ENCODE results near the gene SLX9.

Gene SLX9

DNA sequence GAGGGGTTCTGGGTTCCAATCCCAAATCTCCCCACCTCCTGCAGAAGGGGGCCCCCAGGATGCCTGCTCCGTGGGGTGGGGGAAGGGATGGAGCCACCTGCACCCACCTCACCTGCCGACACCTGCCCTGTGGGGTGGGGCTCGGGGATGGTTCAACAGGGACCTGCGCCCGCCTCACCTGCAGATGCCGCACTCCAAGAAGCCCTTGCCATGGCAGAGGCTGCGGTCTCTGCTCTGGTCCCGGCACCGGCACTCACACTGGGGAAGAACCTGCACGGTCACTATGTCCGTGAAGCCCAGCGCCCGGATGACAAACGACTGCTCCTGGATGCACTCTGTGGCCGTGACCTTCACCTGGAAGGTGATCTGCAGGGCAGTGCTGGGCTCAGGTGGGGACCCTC, 48.2 kb upstream of the SLX9 start:
- no peak overlapping the region for H3K27ac ChIP-seq (ENCODE audit: low read length)
- ATAC-seq (ENCODE audit: insufficient read depth, low read depth) (no peak), DNase-seq (no peak)
- H3K27me3 ChIP-seq (ENCODE audit: insufficient read depth, low read length, poor library complexity): no peaks in the 10 kb centered on the region
- no peak overlapping the region for H2AFZ ChIP-seq (ENCODE audit: low read depth, low read length)
- no peaks in the 10 kb centered on the region for H3K9me3 ChIP-seq (ENCODE audit: insufficient read depth, low read length, severe bottlenecking)
- peaks cover 11% of the 10 kb centered on the region; the same call in 1 of the 2 replicates for H4K20me1 ChIP-seq (ENCODE audit: insufficient read depth, low read length)
- H3K9ac ChIP-seq (ENCODE audit: low read depth, low read length): no peak overlapping the region
- no peaks in the 10 kb centered on the region for H3K4me1 ChIP-seq (ENCODE audit: insufficient read depth, low read length)
- no peak overlapping the region for H3K4me2 ChIP-seq (ENCODE audit: insufficient read depth, low read length)
- TF ChIP-seq, protein P1, sequence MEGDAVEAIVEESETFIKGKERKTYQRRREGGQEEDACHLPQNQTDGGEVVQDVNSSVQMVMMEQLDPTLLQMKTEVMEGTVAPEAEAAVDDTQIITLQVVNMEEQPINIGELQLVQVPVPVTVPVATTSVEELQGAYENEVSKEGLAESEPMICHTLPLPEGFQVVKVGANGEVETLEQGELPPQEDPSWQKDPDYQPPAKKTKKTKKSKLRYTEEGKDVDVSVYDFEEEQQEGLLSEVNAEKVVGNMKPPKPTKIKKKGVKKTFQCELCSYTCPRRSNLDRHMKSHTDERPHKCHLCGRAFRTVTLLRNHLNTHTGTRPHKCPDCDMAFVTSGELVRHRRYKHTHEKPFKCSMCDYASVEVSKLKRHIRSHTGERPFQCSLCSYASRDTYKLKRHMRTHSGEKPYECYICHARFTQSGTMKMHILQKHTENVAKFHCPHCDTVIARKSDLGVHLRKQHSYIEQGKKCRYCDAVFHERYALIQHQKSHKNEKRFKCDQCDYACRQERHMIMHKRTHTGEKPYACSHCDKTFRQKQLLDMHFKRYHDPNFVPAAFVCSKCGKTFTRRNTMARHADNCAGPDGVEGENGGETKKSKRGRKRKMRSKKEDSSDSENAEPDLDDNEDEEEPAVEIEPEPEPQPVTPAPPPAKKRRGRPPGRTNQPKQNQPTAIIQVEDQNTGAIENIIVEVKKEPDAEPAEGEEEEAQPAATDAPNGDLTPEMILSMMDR (IDR thresholded peaks at IDR 0.05; ENCODE audit: borderline replicate concordance, extremely low read depth, low read length, poor library complexity, severe bottlenecking): no peak
- TF ChIP-seq EZH2 (IDR thresholded peaks at IDR 0.05; ENCODE audit: borderline replicate concordance, low read depth, low read length, severe bottlenecking): no peak
- no peak overlapping the region for H3K4me3 ChIP-seq (ENCODE audit: low read depth in 1 of 2, low read length in 2 of 2)
- H3K79me2 ChIP-seq (ENCODE audit: insufficient read depth, low read length): no peaks in the 10 kb centered on the region
- peaks cover 62% of the 10 kb centered on the region for H3K36me3 ChIP-seq (ENCODE audit: insufficient read depth, low read length)

DNA sequence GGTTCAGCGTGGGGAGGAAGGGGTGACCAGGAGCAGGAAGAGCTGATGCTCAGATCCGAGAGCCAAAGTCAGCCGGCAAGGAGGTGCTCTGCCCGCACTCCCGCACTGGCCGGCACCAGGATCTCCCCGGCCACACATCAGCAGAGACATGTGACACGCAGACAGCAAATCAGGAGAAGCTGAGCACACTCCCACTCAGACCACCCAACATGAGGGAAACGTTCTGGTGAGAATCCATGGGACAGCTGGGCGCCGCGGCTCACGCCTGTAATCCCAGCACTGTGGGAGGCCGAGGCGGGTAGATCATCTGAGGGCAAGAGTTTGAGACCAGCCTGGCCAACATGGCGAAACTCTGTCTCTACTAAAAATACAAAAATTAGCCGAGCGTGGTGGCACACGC, 47.7 kb upstream of the SLX9 start:
- Histone ChIP-seq H4K20me1 (ENCODE audit: insufficient read depth, low read length) (peaks cover 11% of the 10 kb centered on the region; the same call in 1 of the 2 replicates), H3K36me3 (ENCODE audit: insufficient read depth, low read length) (peaks cover 62% of the 10 kb centered on the region), H3K4me2 (ENCODE audit: insufficient read depth, low read length) (no peak overlapping the region), H3K9me3 (ENCODE audit: insufficient read depth, low read length, severe bottlenecking) (no peaks in the 10 kb centered on the region), H3K79me2 (ENCODE audit: insufficient read depth, low read length) (no peaks in the 10 kb centered on the region), H3K9ac (ENCODE audit: low read depth, low read length) (no peak overlapping the region), H3K27me3 (ENCODE audit: insufficient read depth, low read length, poor library complexity) (no peaks in the 10 kb centered on the region), H3K4me3 (ENCODE audit: low read depth in 1 of 2, low read length in 2 of 2) (no peak overlapping the region), H3K4me1 (ENCODE audit: insufficient read depth, low read length) (no peaks in the 10 kb centered on the region), H3K27ac (ENCODE audit: low read length) (no peak overlapping the region), H2AFZ (ENCODE audit: low read depth, low read length) (no peak overlapping the region)
- TF ChIP-seq, protein P1 (IDR thresholded peaks at IDR 0.05; ENCODE audit: borderline replicate concordance, extremely low read depth, low read length, poor library complexity, severe bottlenecking): no peak
- no peak for TF ChIP-seq EZH2 (IDR thresholded peaks at IDR 0.05; ENCODE audit: borderline replicate concordance, low read depth, low read length, severe bottlenecking)
- ATAC-seq (ENCODE audit: insufficient read depth, low read depth) (no peak), DNase-seq (no peak)

DNA sequence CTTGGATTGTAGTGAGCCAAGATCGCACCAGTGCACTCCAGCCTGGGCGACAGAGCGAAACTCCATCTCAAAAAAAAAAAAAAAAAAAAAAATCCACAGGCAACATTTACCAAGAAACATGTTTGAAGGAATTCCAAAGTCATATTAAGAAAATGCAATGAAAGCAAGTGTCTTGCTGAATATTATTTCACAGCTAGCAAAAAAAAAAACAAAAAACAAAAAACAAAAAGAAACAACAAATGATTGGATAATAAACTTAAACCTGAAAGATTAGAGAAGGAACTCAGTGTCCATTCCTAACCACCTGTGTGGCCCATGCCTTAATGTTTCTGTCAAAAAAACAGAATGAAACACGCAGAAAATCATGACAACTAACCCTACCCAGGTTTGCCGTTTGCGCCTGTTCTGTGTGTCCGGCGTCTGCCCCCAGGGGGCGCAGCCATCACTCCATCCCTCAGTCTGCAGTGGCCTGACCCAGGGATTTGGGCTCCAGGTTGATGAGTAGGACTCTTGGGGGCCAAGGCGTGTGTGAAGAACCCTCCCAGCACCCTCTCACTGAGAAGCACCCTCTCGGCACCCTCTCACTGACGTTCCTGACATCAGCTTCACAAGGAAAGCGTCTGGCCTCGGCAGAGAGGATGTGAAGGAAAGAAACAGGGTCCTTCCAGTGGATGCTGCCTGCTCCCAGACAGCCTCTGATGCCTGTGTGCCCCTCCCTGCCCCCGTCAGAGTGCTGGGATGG, 47.1 kb upstream of the SLX9 start:
- Histone ChIP-seq H3K27me3 (ENCODE audit: insufficient read depth, low read length, poor library complexity) (no peaks in the 10 kb centered on the region), H3K27ac (ENCODE audit: low read length) (no peak overlapping the region)

More for the DNA sequence above, 47.1 kb upstream of the SLX9 start:
- DNase-seq: peak; percentile 77
- peak; percentile 80 for ATAC-seq (ENCODE audit: insufficient read depth, low read depth)
- peaks cover 11% of the 10 kb centered on the region; the same call in 1 of the 2 replicates for H4K20me1 ChIP-seq (ENCODE audit: insufficient read depth, low read length)
- H3K36me3 ChIP-seq (ENCODE audit: insufficient read depth, low read length): peaks cover 62% of the 10 kb centered on the region
- no peak overlapping the region for H3K4me2 ChIP-seq (ENCODE audit: insufficient read depth, low read length)
- TF ChIP-seq EZH2 (IDR thresholded peaks at IDR 0.05; ENCODE audit: borderline replicate concordance, low read depth, low read length, severe bottlenecking): no peak
- TF ChIP-seq, protein P1 (IDR thresholded peaks at IDR 0.05; ENCODE audit: borderline replicate concordance, extremely low read depth, low read length, poor library complexity, severe bottlenecking): peak; percentile 96
- H3K79me2 ChIP-seq (ENCODE audit: insufficient read depth, low read length): no peaks in the 10 kb centered on the region
- no peaks in the 10 kb centered on the region for H3K4me1 ChIP-seq (ENCODE audit: insufficient read depth, low read length)
- H3K4me3 ChIP-seq (ENCODE audit: low read depth in 1 of 2, low read length in 2 of 2): no peak overlapping the region
- H3K9ac ChIP-seq (ENCODE audit: low read depth, low read length): no peak overlapping the region
- H2AFZ ChIP-seq (ENCODE audit: low read depth, low read length): no peak overlapping the region
- no peaks in the 10 kb centered on the region for H3K9me3 ChIP-seq (ENCODE audit: insufficient read depth, low read length, severe bottlenecking)

Data from DND-41 (cell line).